OCI-LY1 (cell line): ENCODE results near the gene HTRA3.

Experiments used
- EZH2 ChIP-seq: fragments of 200-600 bp; sonication (generic), shearing (Covaris generic); IDR thresholded peaks from 2 replicates; pipeline ENCODE4 v1.8.0; 2017; ENCODE audit warnings: borderline replicate concordance, mixed run types, mild to moderate bottlenecking, antibody characterized with exemption, low read length, moderate library complexity, mixed read lengths
- TF ChIP-seq, protein P1 (sequence below): fragments of 200-600 bp; sonication (generic), shearing (Covaris generic); IDR thresholded peaks from 2 replicates; pipeline ENCODE4 v1.5.1; 2017; ENCODE audit warnings: mild to moderate bottlenecking, antibody characterized with exemption, low read length, moderate library complexity, mixed read lengths

DNA sequence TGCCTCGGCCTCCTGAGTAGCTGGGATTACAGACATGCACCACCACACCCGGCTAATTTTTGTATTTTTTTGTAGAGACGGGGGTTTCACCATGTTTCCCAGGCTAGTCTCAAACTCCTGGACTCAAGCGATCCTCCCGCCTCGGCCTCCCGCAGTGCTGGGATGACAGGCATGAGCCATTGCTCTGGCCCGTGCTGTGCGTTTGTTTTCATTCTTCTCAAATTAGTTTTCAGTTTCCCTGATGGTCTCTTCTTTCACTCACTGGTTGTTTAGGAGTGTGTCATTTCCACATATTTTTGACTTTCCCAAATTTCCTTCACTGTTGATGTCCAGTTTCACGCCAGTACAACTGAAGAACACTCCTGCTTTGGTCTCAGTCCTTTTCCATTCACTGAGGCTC is 38.7 kb upstream of the HTRA3 start:
- TF ChIP-seq, protein P1, sequence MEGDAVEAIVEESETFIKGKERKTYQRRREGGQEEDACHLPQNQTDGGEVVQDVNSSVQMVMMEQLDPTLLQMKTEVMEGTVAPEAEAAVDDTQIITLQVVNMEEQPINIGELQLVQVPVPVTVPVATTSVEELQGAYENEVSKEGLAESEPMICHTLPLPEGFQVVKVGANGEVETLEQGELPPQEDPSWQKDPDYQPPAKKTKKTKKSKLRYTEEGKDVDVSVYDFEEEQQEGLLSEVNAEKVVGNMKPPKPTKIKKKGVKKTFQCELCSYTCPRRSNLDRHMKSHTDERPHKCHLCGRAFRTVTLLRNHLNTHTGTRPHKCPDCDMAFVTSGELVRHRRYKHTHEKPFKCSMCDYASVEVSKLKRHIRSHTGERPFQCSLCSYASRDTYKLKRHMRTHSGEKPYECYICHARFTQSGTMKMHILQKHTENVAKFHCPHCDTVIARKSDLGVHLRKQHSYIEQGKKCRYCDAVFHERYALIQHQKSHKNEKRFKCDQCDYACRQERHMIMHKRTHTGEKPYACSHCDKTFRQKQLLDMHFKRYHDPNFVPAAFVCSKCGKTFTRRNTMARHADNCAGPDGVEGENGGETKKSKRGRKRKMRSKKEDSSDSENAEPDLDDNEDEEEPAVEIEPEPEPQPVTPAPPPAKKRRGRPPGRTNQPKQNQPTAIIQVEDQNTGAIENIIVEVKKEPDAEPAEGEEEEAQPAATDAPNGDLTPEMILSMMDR = no peak
- TF ChIP-seq EZH2 = no peak
